Endodermal cell (in vitro differentiated cells): Measurements from ENCODE around the gene ACTRT2. TPM values are rescaled to one million over a fixed set of nuclear protein-coding genes. Genes with fewer than 3 reads are reported as not detected.

Source experiments
- DNase-seq: peaks from one replicate; pipeline ENCODE4 v3.0.0-alpha.2; 2017
- H3K27ac ChIP-seq: 2 replicates; pipeline ENCODE4 v1.5.1; 2013; ENCODE audit warnings: mild to moderate bottlenecking, low read depth, low read length, moderate library complexity
- H3K27me3 ChIP-seq: 2 replicates; pipeline ENCODE4 v1.6.1; 2013; ENCODE audit warnings: mild to moderate bottlenecking, low read length, moderate library complexity; ENCODE audit not compliant: insufficient read depth, control insufficient read depth, poor library complexity, severe bottlenecking
- H3K36me3 ChIP-seq: 2 replicates; pipeline ENCODE4 v1.7.0; 2013; ENCODE audit warnings: mild to moderate bottlenecking, low read length, moderate library complexity; ENCODE audit not compliant: control insufficient read depth, insufficient read depth
- H3K4me1 ChIP-seq: one replicate; pipeline ENCODE4 v1.7.0; 2013; ENCODE audit warnings: low read length; ENCODE audit not compliant: control insufficient read depth, insufficient read depth
- H3K4me3 ChIP-seq: 2 replicates; pipeline ENCODE4 v1.5.1; 2013; ENCODE audit warnings: mild to moderate bottlenecking, low read length, moderate library complexity
- H3K9ac ChIP-seq: 2 replicates; pipeline ENCODE4 v1.6.1; 2013; ENCODE audit warnings: mild to moderate bottlenecking, low read length, moderate library complexity; ENCODE audit not compliant: poor library complexity, severe bottlenecking; ENCODE audit errors: extremely low read depth
- H3K9me3 ChIP-seq: 2 replicates; pipeline ENCODE4 v1.6.1; 2013; ENCODE audit warnings: mild to moderate bottlenecking, low read length, moderate library complexity; ENCODE audit not compliant: control insufficient read depth
- H3K27ac Mint-ChIP-seq: 2 replicates; pipeline ENCODE4 v1.8.0; 2020; ENCODE audit warnings: mixed read lengths
- H3K27me3 Mint-ChIP-seq: 2 replicates; pipeline ENCODE4 v1.8.0; 2021; ENCODE audit warnings: mild to moderate bottlenecking, mixed read lengths; ENCODE audit not compliant: insufficient read depth
- H3K36me3 Mint-ChIP-seq: 2 replicates; pipeline ENCODE4 v1.8.0; 2020; ENCODE audit warnings: low read depth, mixed read lengths
- H3K4me1 Mint-ChIP-seq: 2 replicates; pipeline ENCODE4 v1.8.0; 2020; ENCODE audit warnings: mixed read lengths
- H3K4me3 Mint-ChIP-seq: 2 replicates; pipeline ENCODE4 v1.8.0; 2020; ENCODE audit warnings: mild to moderate bottlenecking, moderate library complexity, mixed read lengths
- H3K9me3 Mint-ChIP-seq: 2 replicates; pipeline ENCODE4 v1.8.0; 2020; ENCODE audit warnings: mild to moderate bottlenecking, mixed read lengths
- WGBS, 2 experiments: methylation state at CpG; one replicate each; pipeline versions ENCODE4 v1.1.5 to v1.1.7; 2013; ENCODE audit warnings: missing lambda C conversion rate in 2 of 2, mixed read lengths in 1 of 2; ENCODE audit not compliant: insufficient coverage in 1 of 2, insufficient read length in 1 of 2; 5-methylcytosine and 5-hydroxymethylcytosine counted together
- total RNA-seq, 2 donors: library from RNA; stranded (reverse); fragmentation: NEBNext Ultra II Directional in 1 of 2; extraction: Animal tissue kit (Norgen Biotek cat#: 25700) in 1 of 2; gene quantifications; 2 replicates in 1 of 2; 3 replicates in 1 of 2; pipeline ENCODE4 v1.2.1, GENCODE V29; 2021
- TF ChIP-seq, protein P1 (sequence below): fragments of 200-600 bp; sonication (generic); conservative IDR thresholded peaks from 2 replicates; pipeline ENCODE4 v1.5.0; 2021; ENCODE audit warnings: antibody characterized with exemption, mild to moderate bottlenecking

Gene ACTRT2
- total RNA-seq, 2 donors from 2014 or later, result not detected

DNA sequence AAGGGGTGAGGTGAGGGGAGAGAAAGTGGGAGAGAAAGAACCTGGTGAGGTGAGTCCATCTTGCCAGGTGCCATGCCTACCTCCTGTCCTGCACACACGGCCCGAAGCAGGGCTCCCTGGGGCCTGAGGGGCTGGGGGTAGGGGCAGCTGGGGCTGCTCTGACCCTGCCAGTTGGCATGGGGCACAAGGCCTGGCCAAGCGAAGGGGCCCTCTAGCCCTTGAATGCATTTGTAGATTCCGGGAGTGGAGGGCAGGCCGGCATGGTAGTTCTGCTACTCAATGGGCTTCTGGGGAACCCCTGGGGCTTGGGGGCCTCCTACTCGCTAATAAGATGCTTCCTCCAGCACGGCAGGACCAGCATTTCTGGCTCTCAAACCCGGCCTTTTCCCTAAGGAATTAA, 44.1 kb downstream of the ACTRT2 start:
- 60 to 78% methylated on average over 5 to 8 of the region's 8 CpGs for WGBS, 2 experiments
- H3K27me3 ChIP-seq, result peaks cover 93% of the 10 kb centered on the region
- Mint-ChIP-seq H3K36me3 (no peaks in the 10 kb centered on the region), H3K27me3 (peaks cover 83% of the 10 kb centered on the region), H3K4me1 (peaks cover 2% of the 10 kb centered on the region), H3K27ac (no peak overlapping the region), H3K4me3 (no peak overlapping the region), H3K9me3 (no peaks in the 10 kb centered on the region)
- no peaks in the 10 kb centered on the region for H3K9me3 ChIP-seq
- TF ChIP-seq, protein P1, sequence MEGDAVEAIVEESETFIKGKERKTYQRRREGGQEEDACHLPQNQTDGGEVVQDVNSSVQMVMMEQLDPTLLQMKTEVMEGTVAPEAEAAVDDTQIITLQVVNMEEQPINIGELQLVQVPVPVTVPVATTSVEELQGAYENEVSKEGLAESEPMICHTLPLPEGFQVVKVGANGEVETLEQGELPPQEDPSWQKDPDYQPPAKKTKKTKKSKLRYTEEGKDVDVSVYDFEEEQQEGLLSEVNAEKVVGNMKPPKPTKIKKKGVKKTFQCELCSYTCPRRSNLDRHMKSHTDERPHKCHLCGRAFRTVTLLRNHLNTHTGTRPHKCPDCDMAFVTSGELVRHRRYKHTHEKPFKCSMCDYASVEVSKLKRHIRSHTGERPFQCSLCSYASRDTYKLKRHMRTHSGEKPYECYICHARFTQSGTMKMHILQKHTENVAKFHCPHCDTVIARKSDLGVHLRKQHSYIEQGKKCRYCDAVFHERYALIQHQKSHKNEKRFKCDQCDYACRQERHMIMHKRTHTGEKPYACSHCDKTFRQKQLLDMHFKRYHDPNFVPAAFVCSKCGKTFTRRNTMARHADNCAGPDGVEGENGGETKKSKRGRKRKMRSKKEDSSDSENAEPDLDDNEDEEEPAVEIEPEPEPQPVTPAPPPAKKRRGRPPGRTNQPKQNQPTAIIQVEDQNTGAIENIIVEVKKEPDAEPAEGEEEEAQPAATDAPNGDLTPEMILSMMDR, result no peak
- no peak overlapping the region for H3K9ac ChIP-seq
- DNase-seq, result no peak
- H3K36me3 ChIP-seq, result no peaks in the 10 kb centered on the region
- peaks cover 4% of the 10 kb centered on the region for H3K4me1 ChIP-seq
- no peak overlapping the region for H3K27ac ChIP-seq
- no peak overlapping the region for H3K4me3 ChIP-seq

DNA sequence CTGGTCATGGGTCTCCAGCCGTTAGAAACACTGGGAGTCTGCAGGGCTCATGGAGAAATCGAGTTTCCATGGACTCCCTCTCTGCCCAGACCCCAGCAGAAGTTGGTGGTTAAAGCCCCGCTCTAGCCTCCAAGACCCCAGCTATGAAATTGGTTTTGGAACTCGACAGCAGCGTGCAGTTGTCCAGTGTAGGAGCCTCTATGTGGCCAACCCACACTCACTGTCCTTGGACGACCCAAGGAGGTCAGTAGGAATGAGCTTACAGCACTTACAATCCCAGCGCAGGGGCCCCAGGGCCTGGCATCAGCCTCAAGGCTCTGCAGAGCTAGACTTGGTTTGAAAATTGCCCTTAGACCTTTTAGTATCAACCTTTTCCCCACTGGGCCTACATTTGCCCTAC, 44.5 kb downstream of the ACTRT2 start:
- no peak overlapping the region for H3K27ac ChIP-seq
- TF ChIP-seq, protein P1, result no peak
- Mint-ChIP-seq H3K9me3 (no peaks in the 10 kb centered on the region), H3K27me3 (peaks cover 83% of the 10 kb centered on the region), H3K36me3 (no peaks in the 10 kb centered on the region), H3K4me1 (peaks cover 2% of the 10 kb centered on the region), H3K27ac (no peak overlapping the region), H3K4me3 (no peak overlapping the region)
- no peak overlapping the region for H3K9ac ChIP-seq
- no peaks in the 10 kb centered on the region for H3K9me3 ChIP-seq
- DNase-seq, result no peak
- H3K4me3 ChIP-seq, result no peak overlapping the region
- H3K36me3 ChIP-seq, result no peaks in the 10 kb centered on the region
- WGBS, 2 experiments, result 78 to 80% methylated on average over 7 of the region's 7 CpGs
- peaks cover 93% of the 10 kb centered on the region for H3K27me3 ChIP-seq
- H3K4me1 ChIP-seq, result peaks cover 4% of the 10 kb centered on the region

- Mint-ChIP-seq H3K27me3 (peaks cover 82% of the 10 kb centered on the region), H3K36me3 (no peaks in the 10 kb centered on the region), H3K4me3 (no peak overlapping the region), H3K27ac (no peak overlapping the region), H3K9me3 (no peaks in the 10 kb centered on the region), H3K4me1 (peaks cover 2% of the 10 kb centered on the region)
- H3K4me3 ChIP-seq, result no peak overlapping the region
- DNase-seq, result peak; percentile 86
- no peak overlapping the region for H3K9ac ChIP-seq
- WGBS, 2 experiments, result 33 to 59% methylated on average over 6 to 11 of the region's 11 CpGs
- no peak overlapping the region for H3K27ac ChIP-seq
- H3K36me3 ChIP-seq, result no peaks in the 10 kb centered on the region
- H3K4me1 ChIP-seq, result peaks cover 4% of the 10 kb centered on the region
- TF ChIP-seq, protein P1, result peak; percentile 71
- H3K9me3 ChIP-seq, result no peaks in the 10 kb centered on the region
- H3K27me3 ChIP-seq, result peaks cover 93% of the 10 kb centered on the region
Observed at GRCh38 chr1:3066250-3066711, 45.0 kb downstream of the ACTRT2 start.
